ENCODE measurements around the gene ELF4.
"Not testable (repeated sequence)": the region's sequence is repeated elsewhere in the genome, so short reads cannot be mapped to it uniquely, and the experiment has no call there.

The ELF4 gene

DNA sequence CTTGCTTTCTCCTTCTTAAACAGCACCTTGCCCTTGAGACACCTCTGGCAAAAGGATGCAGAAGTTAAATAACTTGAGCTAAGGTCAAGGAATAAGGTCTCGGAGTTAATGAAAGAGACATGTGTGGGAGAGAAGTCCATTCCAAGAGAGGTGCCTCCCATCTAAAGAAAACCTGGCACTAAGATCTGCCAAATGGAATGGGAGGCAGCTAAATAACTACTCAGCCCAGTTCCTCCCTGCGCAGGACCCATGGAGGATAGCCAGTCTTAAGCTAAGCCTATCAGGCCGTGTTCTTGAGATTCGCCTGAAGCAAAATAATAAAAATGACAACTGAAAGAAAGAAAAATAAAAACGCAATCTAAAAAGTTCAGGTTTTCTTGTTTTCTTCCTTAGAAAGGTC, 20.7 kb upstream of the ELF4 start:
- no peak overlapping the region for H3K4me3 ChIP-seq (ENCODE audit: low read depth, low read length)
- H3K27ac ChIP-seq (ENCODE audit: low read depth, low read length), result no peak overlapping the region
- H3K36me3 ChIP-seq (ENCODE audit: control insufficient read depth, insufficient read depth, low read length), result peaks cover 80% of the 10 kb centered on the region
- no peaks in the 10 kb centered on the region for H3K4me1 ChIP-seq (ENCODE audit: control insufficient read depth, insufficient read depth, low read length)
- no peaks in the 10 kb centered on the region; the same call in 1 of the 2 replicates for H3K27me3 ChIP-seq (ENCODE audit: control insufficient read depth, insufficient read depth, low read length)
- no peaks in the 10 kb centered on the region for H3K9me3 ChIP-seq (ENCODE audit: control insufficient read depth, insufficient read depth, low read depth, low read length)
- no peak overlapping the region for H3K9ac ChIP-seq (ENCODE audit: low read length)

DNA sequence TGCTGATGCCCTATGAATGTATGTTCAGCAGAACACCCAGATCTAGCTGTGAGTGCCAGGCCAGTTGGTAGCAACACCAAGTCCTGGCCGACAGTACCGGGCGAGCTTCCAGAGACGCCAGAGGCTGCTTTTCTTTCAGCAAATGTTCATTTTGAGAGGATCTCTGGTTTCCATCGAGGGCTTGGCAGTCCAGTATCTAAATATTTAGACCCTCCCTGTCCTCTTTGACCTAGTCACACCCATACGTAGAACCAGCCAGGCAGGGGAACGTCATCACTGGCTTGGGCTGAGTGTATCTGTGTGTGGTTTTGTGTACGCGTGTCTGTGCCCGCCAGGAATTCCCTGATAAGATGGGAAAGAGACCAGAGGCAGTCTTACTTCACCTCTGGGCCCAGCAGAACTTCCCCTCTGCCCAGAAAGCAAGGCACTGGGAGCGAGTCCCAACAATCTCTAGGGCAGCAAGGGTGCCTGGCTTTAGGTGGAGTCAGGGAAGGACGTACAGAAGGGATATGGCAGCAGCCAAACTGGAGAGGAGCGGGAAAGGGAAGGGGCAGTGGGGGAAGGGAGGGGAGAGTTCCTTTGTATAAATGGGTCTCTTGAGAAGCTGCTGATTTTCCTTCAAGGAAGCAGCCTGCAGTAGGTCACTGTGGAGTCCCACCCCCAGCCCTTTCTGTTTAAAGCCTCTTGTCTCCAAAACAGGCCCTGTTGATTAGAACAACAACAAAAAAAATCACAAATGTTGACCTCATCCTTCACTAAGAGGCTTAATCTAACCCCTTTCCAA, 15.0 kb upstream of the ELF4 start:
- no peaks in the 10 kb centered on the region for H3K9me3 ChIP-seq (ENCODE audit: control insufficient read depth, insufficient read depth, low read depth, low read length)
- peaks cover 13% of the 10 kb centered on the region for H3K27me3 ChIP-seq (ENCODE audit: control insufficient read depth, insufficient read depth, low read length)
- H3K36me3 ChIP-seq (ENCODE audit: control insufficient read depth, insufficient read depth, low read length), result peaks cover 37% of the 10 kb centered on the region
- no peak overlapping the region for H3K27ac ChIP-seq (ENCODE audit: low read depth, low read length)
- peaks cover under 1% of the 10 kb centered on the region; the same call in 1 of the 2 replicates for H3K4me1 ChIP-seq (ENCODE audit: control insufficient read depth, insufficient read depth, low read length)
- H3K9ac ChIP-seq (ENCODE audit: low read length), result no peak overlapping the region
- no peak overlapping the region for H3K4me3 ChIP-seq (ENCODE audit: low read depth, low read length)

DNA sequence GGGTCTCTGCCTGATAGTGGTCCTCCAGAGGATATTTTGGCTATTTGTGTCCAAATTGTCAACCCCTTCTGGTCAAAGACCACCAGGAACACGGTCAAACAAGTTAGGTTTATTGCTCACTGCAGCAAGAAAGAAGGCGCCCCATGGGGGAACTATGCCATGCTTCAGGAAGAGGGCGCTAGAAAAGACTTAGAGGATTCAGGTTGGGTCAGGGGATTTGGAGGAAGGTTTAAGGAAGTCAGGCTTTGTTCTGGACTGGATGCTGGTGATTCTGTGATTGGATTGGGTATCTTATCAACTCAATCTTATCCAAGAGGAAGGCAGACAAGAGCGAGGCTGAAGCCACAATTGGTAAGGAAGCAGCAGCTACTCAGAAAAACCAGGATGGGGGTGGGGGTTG, 14.3 kb upstream of the ELF4 start:
- peaks cover 20% of the 10 kb centered on the region for H3K27me3 ChIP-seq (ENCODE audit: control insufficient read depth, insufficient read depth, low read length)
- no peak overlapping the region for H3K9ac ChIP-seq (ENCODE audit: low read length)
- no peak overlapping the region for H3K27ac ChIP-seq (ENCODE audit: low read depth, low read length)
- H3K4me3 ChIP-seq (ENCODE audit: low read depth, low read length), result no peak overlapping the region
- no peaks in the 10 kb centered on the region for H3K9me3 ChIP-seq (ENCODE audit: control insufficient read depth, insufficient read depth, low read depth, low read length)
- H3K4me1 ChIP-seq (ENCODE audit: control insufficient read depth, insufficient read depth, low read length), result peaks cover 8% of the 10 kb centered on the region; the same call in 1 of the 2 replicates
- peaks cover 30% of the 10 kb centered on the region for H3K36me3 ChIP-seq (ENCODE audit: control insufficient read depth, insufficient read depth, low read length)

DNA sequence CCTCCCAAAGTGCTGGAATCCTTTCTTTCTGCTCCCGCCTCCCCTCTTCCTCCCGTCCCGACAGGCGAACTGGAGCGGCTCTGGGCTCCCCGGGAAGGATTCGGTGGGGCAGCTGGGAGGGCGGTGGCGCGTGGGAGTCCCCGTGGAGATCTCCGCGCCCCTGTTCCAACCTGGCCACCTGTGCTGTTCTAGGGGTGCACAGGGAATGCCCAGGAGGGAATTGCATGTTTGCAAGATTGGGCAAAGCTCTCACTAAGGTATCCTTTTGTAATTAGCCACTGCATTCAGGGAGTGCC, 11.2 kb upstream of the ELF4 start:
- Histone ChIP-seq H3K9me3 (ENCODE audit: control insufficient read depth, insufficient read depth, low read depth, low read length) (no peaks in the 10 kb centered on the region), H3K27ac (ENCODE audit: low read depth, low read length) (no peak overlapping the region), H3K36me3 (ENCODE audit: control insufficient read depth, insufficient read depth, low read length) (peaks cover 7% of the 10 kb centered on the region), H3K9ac (ENCODE audit: low read length) (no peak overlapping the region), H3K27me3 (ENCODE audit: control insufficient read depth, insufficient read depth, low read length) (peaks cover 36% of the 10 kb centered on the region), H3K4me3 (ENCODE audit: low read depth, low read length) (peak overlapping the region; percentile 63), H3K4me1 (ENCODE audit: control insufficient read depth, insufficient read depth, low read length) (peaks cover 24% of the 10 kb centered on the region; the same call in 1 of the 2 replicates)

DNA sequence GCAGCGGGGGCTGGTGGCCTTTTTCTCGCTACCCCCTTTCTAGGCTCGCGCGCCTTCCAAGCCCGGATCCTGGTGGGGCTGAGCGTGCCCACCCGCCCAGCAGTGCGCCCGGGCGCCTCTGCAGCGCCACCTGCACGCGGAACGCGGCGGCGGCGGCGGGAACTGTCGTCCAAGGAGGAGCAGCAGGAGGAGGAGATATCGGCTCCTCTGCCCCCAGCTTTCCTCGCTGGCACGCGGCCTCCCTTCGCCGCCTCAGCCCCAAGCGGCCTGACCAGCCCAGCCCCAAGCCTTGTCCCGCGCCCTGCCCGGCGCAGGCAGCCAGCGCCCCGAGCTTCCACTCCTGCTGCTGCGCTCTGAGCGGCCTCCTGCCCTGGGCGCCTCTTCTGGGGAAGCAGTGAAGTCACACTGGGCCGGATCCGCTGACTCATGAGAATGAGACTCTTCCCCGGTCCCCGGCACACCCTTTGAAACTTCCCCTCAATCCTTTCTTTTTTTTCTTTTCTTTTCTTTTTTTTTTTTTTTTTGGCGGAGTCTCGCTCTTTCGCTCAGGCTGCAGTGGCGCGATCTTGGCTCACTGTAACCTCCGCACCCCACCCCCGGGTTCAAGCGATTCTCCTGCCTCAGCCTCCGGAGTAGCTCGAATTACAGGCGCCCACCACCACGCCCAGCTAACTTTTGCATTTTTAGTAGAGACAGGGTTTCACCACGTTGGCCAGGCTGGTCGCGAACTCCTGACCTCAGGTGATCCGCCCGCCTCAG, 10.6 kb upstream of the ELF4 start:
- H3K36me3 ChIP-seq (ENCODE audit: control insufficient read depth, insufficient read depth, low read length), result peaks cover 4% of the 10 kb centered on the region; the same call in 1 of the 2 replicates
- H3K27ac ChIP-seq (ENCODE audit: low read depth, low read length), result no peak overlapping the region
- peak overlapping the region; percentile 75 for H3K9ac ChIP-seq (ENCODE audit: low read length)
- H3K4me1 ChIP-seq (ENCODE audit: control insufficient read depth, insufficient read depth, low read length), result peaks cover 24% of the 10 kb centered on the region; the same call in 1 of the 2 replicates
- H3K27me3 ChIP-seq (ENCODE audit: control insufficient read depth, insufficient read depth, low read length), result peaks cover 36% of the 10 kb centered on the region
- H3K9me3 ChIP-seq (ENCODE audit: control insufficient read depth, insufficient read depth, low read depth, low read length), result no peaks in the 10 kb centered on the region
- H3K4me3 ChIP-seq (ENCODE audit: low read depth, low read length), result peak overlapping the region; percentile 63

DNA sequence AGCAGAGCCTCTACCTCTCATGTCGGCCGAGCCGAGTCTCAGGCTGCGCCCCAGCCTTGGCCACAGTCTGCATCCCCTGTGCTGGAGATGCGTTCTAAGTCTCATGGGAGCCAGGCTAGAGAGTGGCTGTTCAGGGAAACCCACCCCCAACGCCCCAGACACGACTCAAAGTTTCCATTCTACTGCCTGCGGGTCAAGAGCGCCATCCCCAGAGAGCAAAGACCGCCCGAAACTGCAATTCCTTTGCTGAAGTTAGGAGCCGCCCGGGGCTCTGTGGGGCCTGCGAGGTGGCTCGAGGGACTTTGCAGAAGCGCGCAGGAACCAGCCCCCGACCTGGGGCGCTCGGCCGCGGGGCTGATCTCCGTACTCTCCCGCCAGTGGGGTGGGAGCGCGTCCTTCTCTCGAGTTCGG, 10.0 kb upstream of the ELF4 start:
- Histone ChIP-seq H3K27me3 (ENCODE audit: control insufficient read depth, insufficient read depth, low read length) (peaks cover 36% of the 10 kb centered on the region), H3K4me3 (ENCODE audit: low read depth, low read length) (peak overlapping the region; percentile 63), H3K9me3 (ENCODE audit: control insufficient read depth, insufficient read depth, low read depth, low read length) (no peaks in the 10 kb centered on the region), H3K36me3 (ENCODE audit: control insufficient read depth, insufficient read depth, low read length) (0 out of 2 replicates have a peak, but pooled peaks cover 2% of the 10 kb centered on the region), H3K27ac (ENCODE audit: low read depth, low read length) (no peak overlapping the region), H3K9ac (ENCODE audit: low read length) (peak overlapping the region; percentile 75), H3K4me1 (ENCODE audit: control insufficient read depth, insufficient read depth, low read length) (peaks cover 24% of the 10 kb centered on the region; the same call in 1 of the 2 replicates)

DNA sequence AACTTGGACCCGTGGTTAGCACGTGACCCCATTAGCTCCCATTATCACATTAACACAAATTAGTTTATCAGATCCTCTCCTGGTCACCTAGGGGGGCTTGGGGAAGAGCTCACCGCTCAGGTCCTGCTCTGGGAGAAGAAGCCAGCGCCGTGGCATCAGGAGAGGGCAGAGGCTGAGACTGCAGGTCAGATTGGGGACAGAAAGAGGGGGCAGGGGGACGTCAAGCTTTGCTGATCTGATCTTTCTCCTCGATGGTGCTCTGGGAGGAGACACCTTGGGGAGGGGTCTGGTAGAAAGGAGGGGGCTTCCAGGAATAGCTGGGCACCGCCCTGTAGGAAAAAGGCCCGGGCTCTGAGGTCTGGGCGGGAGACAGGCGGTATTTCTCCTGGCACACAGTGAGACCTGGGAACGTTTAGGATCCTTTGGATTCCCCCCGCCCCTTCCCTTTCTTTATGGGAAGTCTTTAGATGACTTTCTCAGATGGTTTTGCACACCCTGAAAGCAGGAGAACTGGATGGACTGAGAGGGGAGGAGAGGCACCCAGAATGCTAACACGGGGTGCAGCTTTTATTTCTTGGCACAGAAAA, 9.1 kb upstream of the ELF4 start:
- Histone ChIP-seq H3K4me3 (ENCODE audit: low read depth, low read length) (no peak overlapping the region), H3K4me1 (ENCODE audit: control insufficient read depth, insufficient read depth, low read length) (peaks cover 24% of the 10 kb centered on the region; the same call in 1 of the 2 replicates), H3K9ac (ENCODE audit: low read length) (no peak overlapping the region)

DNA sequence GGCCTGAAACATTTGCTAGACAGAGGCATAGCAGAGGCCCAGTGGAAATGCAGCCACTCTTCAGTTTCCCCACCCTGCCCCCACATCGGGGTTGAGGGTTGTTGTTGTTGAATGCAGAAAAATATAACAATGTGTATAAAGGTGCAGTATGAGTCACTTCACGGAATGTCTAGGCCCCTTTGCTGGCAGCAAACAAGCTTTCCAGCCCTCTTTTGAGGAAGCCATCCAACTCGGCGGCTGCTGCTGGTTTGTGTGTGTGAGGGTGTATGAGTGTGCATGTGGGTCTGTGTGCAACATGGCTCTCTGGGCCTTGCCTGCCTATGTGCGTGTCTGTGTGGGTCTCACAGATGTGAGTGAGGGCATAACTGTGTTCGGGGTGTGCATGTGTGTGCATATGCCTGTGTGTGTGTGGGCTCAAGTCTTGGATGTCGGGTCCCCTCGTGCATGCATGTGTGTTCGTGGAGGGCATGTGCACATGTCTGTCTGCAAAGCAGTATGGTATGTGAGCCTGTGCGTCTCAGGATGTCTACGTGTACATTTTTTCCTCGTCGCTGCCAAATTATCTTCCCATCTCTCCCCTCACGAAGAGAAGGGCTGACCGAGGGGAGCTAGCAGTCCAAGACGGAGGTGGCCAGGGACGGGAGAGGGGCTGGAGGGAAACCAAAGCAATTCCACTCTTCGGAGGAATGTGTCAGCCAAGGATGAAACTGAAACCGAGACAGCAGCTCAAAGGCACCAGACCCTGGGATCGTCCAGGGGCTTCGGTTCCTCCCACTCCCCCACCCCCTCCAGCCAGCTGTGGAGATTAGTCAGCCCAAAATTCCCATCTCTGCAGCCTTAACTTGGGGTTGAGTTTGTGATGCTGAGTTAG, 8.4 kb upstream of the ELF4 start:
- Histone ChIP-seq H3K9me3 (ENCODE audit: control insufficient read depth, insufficient read depth, low read depth, low read length) (no peaks in the 10 kb centered on the region), H3K4me3 (ENCODE audit: low read depth, low read length) (no peak overlapping the region), H3K27ac (ENCODE audit: low read depth, low read length) (no peak overlapping the region), H3K4me1 (ENCODE audit: control insufficient read depth, insufficient read depth, low read length) (peaks cover 29% of the 10 kb centered on the region; the same call in 1 of the 2 replicates), H3K27me3 (ENCODE audit: control insufficient read depth, insufficient read depth, low read length) (peaks cover 50% of the 10 kb centered on the region), H3K36me3 (ENCODE audit: control insufficient read depth, insufficient read depth, low read length) (no peaks in the 10 kb centered on the region), H3K9ac (ENCODE audit: low read length) (no peak overlapping the region)

More for the DNA sequence above, 9.1 kb upstream of the ELF4 start:
- Histone ChIP-seq H3K9me3 (ENCODE audit: control insufficient read depth, insufficient read depth, low read depth, low read length) (no peaks in the 10 kb centered on the region), H3K27me3 (ENCODE audit: control insufficient read depth, insufficient read depth, low read length) (peaks cover 43% of the 10 kb centered on the region), H3K27ac (ENCODE audit: low read depth, low read length) (no peak overlapping the region), H3K36me3 (ENCODE audit: control insufficient read depth, insufficient read depth, low read length) (no peaks in the 10 kb centered on the region)

DNA sequence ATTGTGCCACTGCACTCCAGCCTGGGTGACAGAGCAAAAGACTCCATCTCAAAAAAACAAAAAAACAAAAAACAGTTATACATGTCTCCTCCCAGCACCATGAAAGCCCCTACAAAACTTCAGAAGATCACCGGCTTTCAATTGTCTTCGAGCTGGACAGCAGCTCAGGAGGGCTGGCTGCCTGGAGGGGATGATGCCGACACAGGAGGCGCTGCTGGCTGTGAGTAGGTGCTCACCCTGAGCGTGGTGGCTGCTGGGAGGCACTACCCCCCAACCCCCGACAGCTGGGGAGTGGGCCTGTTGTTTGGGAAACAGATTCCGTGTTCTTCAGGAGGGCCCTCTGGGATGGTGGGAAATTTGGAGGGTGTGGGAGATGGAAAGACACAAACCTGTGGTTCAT, 6.9 kb upstream of the ELF4 start:
- Histone ChIP-seq H3K9me3 (ENCODE audit: control insufficient read depth, insufficient read depth, low read depth, low read length) (no peaks in the 10 kb centered on the region), H3K27me3 (ENCODE audit: control insufficient read depth, insufficient read depth, low read length) (peaks cover 51% of the 10 kb centered on the region), H3K4me1 (ENCODE audit: control insufficient read depth, insufficient read depth, low read length) (peaks cover 29% of the 10 kb centered on the region; the same call in 1 of the 2 replicates), H3K36me3 (ENCODE audit: control insufficient read depth, insufficient read depth, low read length) (no peaks in the 10 kb centered on the region), H3K4me3 (ENCODE audit: low read depth, low read length) (no peak overlapping the region), H3K9ac (ENCODE audit: low read length) (no peak overlapping the region), H3K27ac (ENCODE audit: low read depth, low read length) (no peak overlapping the region)

DNA sequence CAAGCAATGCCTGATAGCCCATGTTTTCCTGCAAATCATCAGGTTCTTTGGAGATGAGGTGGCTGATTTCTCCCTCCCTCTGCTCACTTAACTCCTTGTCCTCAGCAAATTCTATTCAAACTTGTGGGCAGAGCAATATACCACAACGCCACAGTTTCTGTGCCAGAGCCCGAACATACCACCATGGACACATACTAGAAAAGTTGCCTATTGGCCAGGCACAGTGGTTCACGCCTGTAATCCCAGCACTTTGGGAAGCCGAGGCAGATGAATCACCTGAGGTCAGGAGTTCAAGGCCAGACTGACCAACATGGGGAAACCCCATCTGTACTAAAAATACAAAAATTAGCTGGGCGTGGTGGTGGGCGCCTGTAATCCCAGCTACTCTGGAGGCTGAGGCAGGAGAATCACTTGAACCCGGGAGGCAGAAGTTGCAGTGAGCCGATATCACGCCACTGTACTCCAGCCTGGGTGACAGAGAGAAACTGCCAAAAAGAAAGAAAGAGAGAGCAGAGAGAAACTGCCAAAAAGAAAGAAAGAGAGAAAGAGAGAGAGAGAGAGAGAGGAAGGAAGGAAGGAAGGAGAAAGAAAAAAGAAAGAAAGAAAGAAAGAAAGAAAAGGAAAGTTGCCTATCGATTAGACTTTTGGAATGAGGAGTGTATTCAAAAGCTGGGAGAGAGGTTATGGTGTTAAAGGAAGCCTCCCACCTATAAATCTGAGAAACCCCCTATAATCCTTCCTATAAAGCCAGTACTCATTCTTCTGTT, 5.0 kb upstream of the ELF4 start:
- H3K4me3 ChIP-seq (ENCODE audit: low read depth, low read length); H3K9me3 ChIP-seq (ENCODE audit: control insufficient read depth, insufficient read depth, low read depth, low read length); H3K27ac ChIP-seq (ENCODE audit: low read depth, low read length); H3K36me3 ChIP-seq (ENCODE audit: control insufficient read depth, insufficient read depth, low read length); H3K9ac ChIP-seq (ENCODE audit: low read length): not testable (repeated sequence)
- H3K4me1 ChIP-seq (ENCODE audit: control insufficient read depth, insufficient read depth, low read length), result peaks cover 38% of the 10 kb centered on the region; the same call in 1 of the 2 replicates
- peaks cover 54% of the 10 kb centered on the region for H3K27me3 ChIP-seq (ENCODE audit: control insufficient read depth, insufficient read depth, low read length)

Measured in HUES6 (cell line).